GM21529 (cell line): ENCODE results near the gene PLCB1.

Source experiments
- ATAC-seq: cut with Tn5 transposase; IDR thresholded peaks from one replicate; pipeline ENCODE4 v1.9.1; 2021; ENCODE audit not compliant: unreplicated experiment

PLCB1 gene

DNA sequence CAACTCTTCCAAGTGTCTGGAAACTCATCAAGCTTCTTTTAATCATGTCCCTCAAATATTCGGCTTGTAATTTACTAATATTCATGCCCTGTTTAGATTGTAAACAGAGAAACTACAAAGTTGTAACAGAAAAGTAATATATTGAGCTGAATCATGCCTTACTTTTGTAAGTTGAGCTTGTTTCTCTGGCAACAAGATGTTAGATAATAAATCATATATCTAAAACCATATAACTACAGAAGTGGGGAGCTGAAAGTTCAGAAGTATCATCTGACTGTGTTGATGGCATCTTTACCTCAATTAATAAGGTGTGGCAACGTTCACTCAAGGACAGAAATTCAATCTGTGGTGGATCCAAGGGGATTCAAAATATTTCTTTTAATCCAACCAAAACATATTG lies 263.9 kb downstream of the PLCB1 start:
- no peak for ATAC-seq

GRCh38 chr20:8398263-8399051 lies 266.4 kb downstream of the PLCB1 start:
- ATAC-seq = no peak

- peak; percentile 99 for ATAC-seq
Observed at GRCh38 chr20:8399947-8400346, 267.9 kb downstream of the PLCB1 start.

DNA sequence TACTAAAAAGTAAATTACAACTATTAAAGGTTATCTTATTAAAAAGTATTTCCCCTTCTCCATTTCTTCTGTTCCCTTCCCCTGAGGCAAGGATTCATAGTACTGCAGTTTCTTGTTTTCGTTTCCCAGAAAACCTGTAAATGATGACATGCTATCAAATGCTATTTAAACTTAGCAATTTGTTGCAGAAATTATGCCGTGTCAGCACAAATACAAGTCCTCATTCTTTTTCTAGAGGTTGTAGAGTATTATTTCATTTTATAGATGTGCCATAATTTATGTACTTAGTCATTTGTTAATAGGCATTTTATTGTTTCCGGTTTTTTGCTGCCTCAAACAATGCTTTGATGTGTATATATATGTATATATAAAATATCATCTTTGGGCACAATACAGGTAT lies 268.4 kb downstream of the PLCB1 start:
- ATAC-seq = no peak

- ATAC-seq = no peak
Observed at GRCh38 chr20:8401556-8401955, 269.5 kb downstream of the PLCB1 start.

DNA sequence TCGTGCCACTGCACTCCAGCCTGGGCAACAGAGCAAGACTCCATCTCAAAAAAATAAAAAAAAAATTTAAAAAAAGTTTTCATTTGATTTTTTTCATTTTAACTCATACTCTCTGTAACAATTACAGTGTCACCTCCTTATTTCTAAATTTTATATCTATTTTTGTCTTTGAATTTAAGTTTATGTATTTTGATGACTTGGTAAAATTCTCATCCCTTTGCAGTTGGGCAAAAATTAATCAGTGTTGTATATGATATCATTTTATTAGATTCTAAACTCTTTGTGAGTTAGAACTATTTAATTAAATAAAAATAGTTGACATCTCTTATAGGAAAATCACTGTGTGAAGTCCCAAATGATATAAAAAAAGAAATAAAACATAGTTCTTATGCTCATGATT lies 270.7 kb downstream of the PLCB1 start:
- no peak for ATAC-seq

GRCh38 chr20:8404912-8405635 lies 273.0 kb downstream of the PLCB1 start:
- no peak for ATAC-seq

GRCh38 chr20:8406391-8406790 lies 274.3 kb downstream of the PLCB1 start:
- ATAC-seq = no peak

DNA sequence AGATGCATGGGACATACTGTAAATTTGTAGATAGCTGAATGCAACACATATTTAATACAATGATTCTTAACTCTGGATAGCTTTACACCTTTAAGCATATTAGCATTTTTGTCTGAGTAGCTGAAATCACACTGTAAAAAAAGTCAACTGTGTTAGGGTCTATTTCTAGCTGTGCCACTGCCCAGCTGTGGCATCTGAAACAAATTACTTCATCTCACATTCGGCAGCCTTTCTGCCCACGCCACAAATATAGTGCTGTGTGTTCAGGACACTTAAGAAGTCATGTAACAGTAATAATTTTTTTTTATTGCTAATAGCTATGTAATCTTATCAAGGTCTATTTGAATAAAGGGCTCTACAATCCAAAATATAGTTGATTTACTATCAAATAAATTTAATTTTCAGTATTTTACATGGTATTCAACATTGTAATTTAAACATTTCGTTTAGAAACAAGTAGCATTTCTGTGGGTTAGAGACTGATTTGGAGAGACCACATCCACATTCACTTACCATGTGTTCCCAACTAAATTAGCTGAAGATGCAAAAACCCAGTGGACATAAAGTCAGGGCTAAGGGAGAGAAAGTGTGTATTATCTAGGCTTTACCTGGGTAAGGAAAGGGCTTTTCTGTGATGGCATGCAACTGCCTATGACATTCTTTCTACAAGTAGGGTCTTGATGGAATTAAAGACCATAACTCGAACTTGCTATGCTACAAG lies 276.7 kb downstream of the PLCB1 start:
- ATAC-seq = no peak

DNA sequence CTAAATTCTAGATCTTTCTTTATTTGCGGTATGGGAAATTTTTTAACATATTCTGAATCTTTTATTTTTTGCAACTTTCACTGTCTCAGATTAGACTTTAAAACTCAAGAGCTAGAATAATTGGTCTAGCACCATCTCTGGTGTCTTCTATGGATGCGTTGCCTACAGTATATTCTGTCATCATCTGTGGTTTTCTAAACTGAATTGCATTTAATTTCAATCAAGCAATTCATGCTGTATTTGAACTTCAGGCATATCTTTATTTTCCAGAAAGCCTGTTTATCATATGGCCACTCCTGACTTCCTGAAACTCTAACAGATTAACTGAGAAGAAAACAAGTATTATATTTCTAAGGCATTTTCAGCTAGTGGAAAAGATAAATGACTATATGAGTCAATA lies 281.6 kb downstream of the PLCB1 start:
- ATAC-seq = no peak

DNA sequence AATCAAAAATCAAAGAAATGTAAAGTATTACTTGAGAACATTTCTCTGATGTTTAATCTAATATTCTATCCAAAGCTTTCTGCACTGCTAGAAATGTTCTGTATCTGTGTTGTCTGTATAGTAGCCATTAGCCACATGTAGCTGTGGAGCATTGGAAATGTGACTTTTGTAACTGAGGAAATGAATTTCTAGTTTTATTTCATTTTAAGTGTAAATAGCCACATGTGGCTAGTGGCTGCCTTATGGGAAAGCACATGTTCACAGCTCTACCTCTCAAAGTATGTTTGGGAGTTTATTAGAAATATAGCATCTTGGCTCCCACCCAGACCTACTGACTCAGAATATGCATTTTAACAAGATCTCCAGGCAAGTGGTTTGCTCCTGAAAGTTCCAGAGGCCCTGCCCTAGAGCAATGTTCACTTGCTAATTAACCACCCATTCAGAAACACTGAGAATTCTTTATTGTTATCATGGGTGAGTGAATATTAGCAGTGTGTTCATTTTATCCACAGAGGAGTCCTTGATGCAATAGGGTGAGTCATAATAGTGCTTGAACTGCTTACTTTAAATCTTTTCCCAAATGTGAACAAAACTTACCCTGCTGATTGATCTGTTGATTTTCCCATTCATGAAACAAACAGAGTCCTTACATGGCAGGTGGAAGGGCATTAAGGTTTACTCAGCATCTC lies 282.7 kb downstream of the PLCB1 start:
- ATAC-seq = no peak

DNA sequence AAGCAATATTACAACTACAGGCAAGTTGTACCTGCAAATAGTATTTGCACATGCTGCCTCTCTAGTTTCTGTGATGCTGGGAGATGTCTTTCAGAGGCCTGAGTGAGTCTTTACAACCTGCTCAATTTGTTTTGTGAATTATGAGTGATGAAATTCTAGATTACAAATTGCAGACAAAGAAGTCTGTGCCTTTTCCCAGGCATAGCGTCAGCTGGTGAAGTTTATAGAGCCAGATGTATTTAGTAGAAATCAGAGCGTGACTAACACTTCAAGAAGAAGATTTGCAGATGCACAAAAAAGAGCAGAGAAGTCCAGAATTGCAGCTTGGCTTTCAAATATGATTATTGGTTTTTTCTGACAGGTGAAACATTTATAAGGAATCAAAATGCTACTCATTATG lies 289.9 kb downstream of the PLCB1 start:
- ATAC-seq = no peak

DNA sequence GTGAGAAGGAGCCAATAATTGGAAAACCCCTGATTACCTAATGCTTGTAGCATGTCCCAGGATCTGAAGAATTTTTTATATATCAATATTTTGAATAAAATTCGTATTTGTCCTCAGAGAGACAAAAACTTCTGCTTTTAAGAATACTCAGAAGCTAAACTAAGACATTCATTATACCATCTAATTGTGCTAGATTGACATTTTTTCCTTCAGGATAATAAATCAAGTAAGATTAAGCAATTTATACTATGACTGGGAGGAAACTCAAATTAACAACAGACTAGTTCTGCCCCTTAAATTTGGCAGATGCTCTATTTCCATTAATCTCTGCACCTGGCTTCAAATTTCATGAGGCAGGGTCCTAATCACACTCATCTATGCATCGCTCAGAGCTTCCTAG lies 291.4 kb downstream of the PLCB1 start:
- no peak for ATAC-seq

GRCh38 chr20:8424010-8424409 lies 291.9 kb downstream of the PLCB1 start:
- ATAC-seq = no peak

DNA sequence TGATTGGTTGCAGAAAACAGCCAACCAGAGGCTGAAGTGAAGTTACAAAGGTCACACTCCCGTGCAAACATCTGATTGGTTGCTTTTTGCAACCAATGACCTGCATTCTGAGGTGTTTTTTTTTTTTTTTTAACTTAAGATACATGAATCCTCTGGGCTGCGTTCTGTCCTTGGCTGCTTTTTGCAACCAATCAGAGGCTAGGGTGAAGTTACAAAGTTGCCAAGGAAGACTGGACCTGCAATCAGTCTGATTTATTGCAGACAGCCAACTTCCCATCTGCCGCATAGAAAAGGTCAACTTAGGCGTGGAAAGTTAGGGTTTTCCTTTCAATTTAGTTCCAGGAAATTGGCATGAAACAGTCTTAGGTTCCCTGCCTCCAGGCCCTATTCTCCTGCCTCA lies 292.9 kb downstream of the PLCB1 start:
- ATAC-seq = no peak

DNA sequence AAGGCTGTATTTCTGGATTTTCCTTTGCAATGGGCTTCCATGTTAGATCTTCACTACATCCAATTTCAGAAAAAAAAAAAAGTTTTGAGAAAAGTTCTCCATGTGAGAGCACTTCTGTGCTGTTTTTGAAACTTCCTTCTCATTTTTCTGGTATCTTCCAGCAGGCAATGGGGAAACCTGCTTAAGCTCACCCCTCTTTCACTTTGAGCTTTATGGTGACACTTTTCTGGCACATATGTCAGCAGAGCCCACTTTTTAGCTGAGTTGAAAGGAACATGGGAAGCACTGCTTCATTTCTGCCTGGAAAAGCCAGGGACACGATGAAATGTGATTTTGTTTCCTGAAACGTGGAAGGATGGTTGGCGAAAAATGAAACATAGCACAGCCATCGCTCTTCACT lies 293.7 kb downstream of the PLCB1 start:
- ATAC-seq = no peak

GRCh38 chr20:8427419-8428040 lies 295.5 kb downstream of the PLCB1 start:
- no peak for ATAC-seq

DNA sequence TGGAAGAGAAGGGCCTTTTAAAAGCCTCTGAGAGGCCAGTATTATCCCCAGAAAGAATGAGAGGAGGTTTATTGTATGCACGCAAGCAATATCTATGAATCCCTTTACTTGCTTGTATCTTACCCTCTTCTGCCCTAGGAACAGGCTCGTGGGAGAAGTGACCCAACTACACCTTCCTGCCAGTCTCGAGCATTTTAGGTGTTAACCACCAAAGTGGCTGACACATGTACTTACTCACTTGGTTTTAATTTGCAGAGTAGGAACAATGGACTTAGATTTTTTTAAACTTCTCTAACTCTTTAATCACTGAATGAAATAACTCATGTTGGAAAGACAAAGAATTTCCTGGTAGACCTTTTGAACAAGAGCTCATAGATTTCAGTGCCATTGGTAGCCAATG lies 296.9 kb downstream of the PLCB1 start:
- ATAC-seq = no peak

DNA sequence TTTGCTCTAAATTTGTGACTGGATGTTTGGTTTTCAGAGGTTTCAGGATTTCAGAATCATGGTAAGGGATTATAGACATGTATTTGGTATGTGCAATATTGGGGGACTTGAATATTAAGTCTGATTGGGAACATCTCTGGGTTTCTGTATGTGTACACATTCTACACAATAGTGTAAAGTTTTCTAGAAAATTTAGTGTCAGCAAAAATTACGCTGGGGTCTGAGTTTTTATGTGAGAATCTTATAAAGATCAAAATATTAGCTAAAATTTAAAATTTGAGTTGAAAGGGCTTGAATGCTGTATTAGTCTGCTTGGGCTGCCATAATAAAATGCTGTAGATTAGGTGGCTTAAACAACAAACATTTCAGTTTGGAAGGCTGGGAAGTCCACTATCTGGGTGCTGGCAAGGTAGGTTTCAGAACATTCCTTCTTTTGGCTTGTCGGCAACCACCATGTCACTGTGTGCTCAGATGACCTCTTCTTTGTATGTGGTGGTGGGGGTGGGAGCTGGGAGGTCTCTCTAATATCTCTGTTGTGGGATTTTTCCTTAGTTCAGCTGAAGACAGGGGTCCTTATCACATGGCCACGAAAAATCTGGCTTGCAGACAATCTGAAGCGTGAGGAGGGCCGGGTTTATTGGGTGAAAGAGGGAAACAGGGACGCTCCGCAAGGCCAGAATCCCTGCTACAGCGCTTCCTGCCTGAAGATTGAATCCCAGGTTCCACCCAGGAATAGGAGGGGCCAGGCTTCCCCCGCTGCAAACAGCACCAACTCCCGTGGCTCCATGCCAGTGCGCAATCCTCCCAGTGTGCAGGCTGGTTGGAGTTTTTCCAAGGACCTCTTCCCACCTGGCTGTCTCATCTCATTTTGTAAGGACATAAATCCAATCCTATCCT lies 299.7 kb downstream of the PLCB1 start:
- ATAC-seq = no peak
